B cell (primary cell): ENCODE measurements around the gene TTLL6. TPM values are rescaled to one million over a fixed set of nuclear protein-coding genes. Genes with fewer than 3 reads are reported as not detected.

ENCODE experiments used
- ATAC-seq: fragments of 200-7000 bp; cut with Tn5 transposase; one replicate; pipeline ENCODE4 v1.10.0; 2021; ENCODE audit warnings: low read depth, mild to moderate bottlenecking, moderate number of reproducible peaks, moderate library complexity
- CTCF ChIA-PET: fragments of 350-600 bp; sonication (Branson Sonifier 250); formaldehyde crosslinking; loops from one replicate; lab custom pipeline; 2021; ENCODE audit warnings: antibody characterized with exemption, inconsistent platforms; lab: Charles Lee
- POLR2A ChIA-PET: fragments of 350-600 bp; sonication (Branson Sonifier 250); formaldehyde crosslinking; loops from one replicate; lab custom pipeline; 2021; ENCODE audit warnings: antibody characterized with exemption; lab: Charles Lee
- DNase-seq: peaks from one replicate; pipeline ENCODE4 v3.0.0; 2013
- H2AFZ ChIP-seq: 2 replicates; pipeline ENCODE4 v1.6.1; 2012; ENCODE audit warnings: mild to moderate bottlenecking, low read depth, low read length; ENCODE audit not compliant: insufficient read depth, poor library complexity, severe bottlenecking
- H3K27ac ChIP-seq, 2 donors: 1 replicate in 1 of 2; 2 replicates in 1 of 2; pipeline ENCODE4 v1.5.1; 2012 to 2013; ENCODE audit warnings: low read length in 2 of 2, mild to moderate bottlenecking in 2 of 2, moderate library complexity in 1 of 2
- H3K27me3 ChIP-seq, 4 experiments: fragments of 200-600 bp in 1 of 4; sonication (generic) in 1 of 4; replicated peaks in 1 of 4; 1 replicate in 2 of 4; 2 replicates in 2 of 4; pipeline versions ENCODE4 v1.6.1 to v1.7.0; 2013 to 2016; ENCODE audit warnings: low read length in 3 of 4, mild to moderate bottlenecking in 2 of 4, mixed read lengths in 1 of 4, moderate library complexity in 1 of 4; ENCODE audit not compliant: insufficient read depth in 4 of 4, control insufficient read depth in 3 of 4; ENCODE audit errors: control extremely low read depth in 1 of 4
- H3K36me3 ChIP-seq, 2 experiments: replicated peaks in 1 of 2; 1 replicate in 1 of 2; 2 replicates in 1 of 2; pipeline versions ENCODE4 v1.6.1 to v1.7.1; 2013; ENCODE audit warnings: low read length in 1 of 2; ENCODE audit not compliant: insufficient read depth in 2 of 2, control insufficient read depth in 1 of 2; ENCODE audit errors: control extremely low read depth in 1 of 2, extremely low read depth in 1 of 2
- H3K4me1 ChIP-seq, 2 donors: fragments of 200-600 bp in 1 of 2; sonication (generic) in 1 of 2; 1 replicate in 1 of 2; 2 replicates in 1 of 2; pipeline versions ENCODE4 v1.5.1 to v1.6.1; 2013 to 2017; ENCODE audit warnings: low read length in 2 of 2; ENCODE audit not compliant: control insufficient read depth in 2 of 2, insufficient read depth in 2 of 2
- H3K4me2 ChIP-seq: replicated peaks from 2 replicates; pipeline ENCODE3; 2012; ENCODE audit warnings: mild to moderate bottlenecking, low read depth, low read length; ENCODE audit not compliant: poor library complexity, severe bottlenecking
- H3K4me3 ChIP-seq, 5 experiments: fragments of 200-600 bp in 1 of 5; sonication (generic) in 1 of 5; 1 replicate in 3 of 5; 2 replicates in 2 of 5; pipeline versions ENCODE4 v1.5.1 to v1.7.0; 2011 to 2016; ENCODE audit warnings: low read length in 4 of 5, mild to moderate bottlenecking in 4 of 5, low read depth in 2 of 5, control low read depth in 1 of 5, moderate library complexity in 1 of 5; ENCODE audit not compliant: insufficient read depth in 1 of 5; ENCODE audit errors: control extremely low read depth in 1 of 5, extremely low read depth in 1 of 5
- H3K79me2 ChIP-seq: fragments of 200-600 bp; sonication (generic); one replicate; pipeline ENCODE4 v1.6.0; 2016; ENCODE audit warnings: low read length; ENCODE audit not compliant: control insufficient read depth, insufficient read depth
- H3K9ac ChIP-seq: fragments of 200-600 bp; sonication (generic); 2 replicates; pipeline ENCODE4 v1.6.1; 2017; ENCODE audit warnings: mild to moderate bottlenecking, low read length, moderate library complexity
- H3K9me3 ChIP-seq, 3 donors: one replicate each; pipeline versions ENCODE4 v1.6.1 to v1.7.1; 2013; ENCODE audit warnings: low read length in 2 of 3; ENCODE audit not compliant: control insufficient read depth in 2 of 3, insufficient read depth in 1 of 3; ENCODE audit errors: control extremely low read depth in 1 of 3
- H4K20me1 ChIP-seq: 2 replicates; pipeline ENCODE4 v1.6.0; 2012; ENCODE audit warnings: mild to moderate bottlenecking, low read length; ENCODE audit not compliant: insufficient read depth, control insufficient read depth, poor library complexity, severe bottlenecking
- H3K27ac Mint-ChIP-seq: one replicate; pipeline ENCODE4 v1.8.0; 2021; ENCODE audit warnings: mixed read lengths
- H3K27me3 Mint-ChIP-seq: one replicate; pipeline ENCODE4 v1.8.0; 2021; ENCODE audit warnings: mixed read lengths
- H3K4me1 Mint-ChIP-seq: one replicate; pipeline ENCODE4 v1.8.0; 2021; ENCODE audit warnings: mixed read lengths
- H3K4me3 Mint-ChIP-seq: one replicate; pipeline ENCODE4 v1.8.0; 2021; ENCODE audit warnings: mixed read lengths
- H3K9me3 Mint-ChIP-seq: one replicate; pipeline ENCODE4 v1.8.0; 2022; ENCODE audit warnings: mixed read lengths; ENCODE audit not compliant: insufficient read depth
- CTCF ChIP-seq: fragments of 200-600 bp; IDR thresholded peaks from one replicate; pipeline ENCODE4 v1.8.0; 2022; ENCODE audit warnings: antibody characterized with exemption, mild to moderate bottlenecking
- EZH2 ChIP-seq: IDR thresholded peaks from 2 replicates; pipeline ENCODE4 v1.6.1; 2012; ENCODE audit warnings: borderline replicate concordance, low read depth, mild to moderate bottlenecking, moderate library complexity, low read length; ENCODE audit not compliant: insufficient read depth, poor library complexity, severe bottlenecking
- WGBS: methylation state at CpG from one replicate; pipeline ENCODE4 v1.1.5; 2013; ENCODE audit warnings: missing lambda C conversion rate; ENCODE audit not compliant: insufficient coverage; 5-methylcytosine and 5-hydroxymethylcytosine counted together
- intact Hi-C: fragments of 100-400 bp; cut with micrococcal nuclease; formaldehyde crosslinking; loops from one replicate; pipeline ENCODE4 v1.10.0; 2022
- polyA plus RNA-seq: library from polyadenylated mRNA; depleted of rRNA; stranded (reverse); fragments of >200 nt; gene quantifications from 2 replicates; pipeline ENCODE4 v1.2.3, GENCODE V29; 2012
- total RNA-seq, 2 donors: library from RNA; stranded (reverse); fragments of 120-200 nt in 1 of 2; gene quantifications; 1 replicate in 1 of 2; 2 replicates in 1 of 2; pipeline versions ENCODE4 v1.2.3 to v1.2.4, GENCODE V29; 2013 to 2022

TTLL6 gene
- total and polyA plus RNA-seq, 2 donors (not counting 1 experiment from before 2014, with no cell fraction given): not detected

GRCh38 chr17:48819466-48819865 is 2.4 kb upstream of the TTLL6 start:
- CTCF ChIA-PET: interaction anchor here (5.5 to 18.4 kb wide), 2 partner anchors 60 kb away, joined by 30 to 730 read pairs; no protein-coding TSS in a partner anchor
- Histone ChIP-seq H4K20me1 (no peaks in the 10 kb centered on the region), H3K4me3 (no peak overlapping the region), H3K27me3 (peaks cover 0 to 44% (median 13%) of the 10 kb centered on the region in 4 experiments), H3K36me3 (no peaks in the 10 kb centered on the region), H3K4me2 (no peak overlapping the region), H3K27ac (no peak overlapping the region), H2AFZ (no peak overlapping the region), H3K9ac (no peak overlapping the region), H3K4me1 (peaks cover 14 to 17% of the 10 kb centered on the region in 2 donors), H3K79me2 (no peaks in the 10 kb centered on the region), H3K9me3 (peaks cover 0 to 3% (median 0%) of the 10 kb centered on the region in 3 donors)
- ATAC-seq (no peak), DNase-seq (no peak)
- POLR2A ChIA-PET: no interaction called here
- no peak for TF ChIP-seq EZH2
- no peak for TF ChIP-seq CTCF
- Mint-ChIP-seq H3K4me1 (peaks cover 17% of the 10 kb centered on the region), H3K4me3 (no peak overlapping the region), H3K27me3 (peaks cover 38% of the 10 kb centered on the region), H3K9me3 (no peaks in the 10 kb centered on the region), H3K27ac (no peak overlapping the region)
- WGBS: 94% methylated on average over 9 of the region's 11 CpGs
- intact Hi-C loops: no loop called here

- Histone ChIP-seq H3K9me3 (peaks cover 0 to 3% (median 0%) of the 10 kb centered on the region in 3 donors), H3K9ac (no peak overlapping the region), H3K36me3 (no peaks in the 10 kb centered on the region), H3K4me2 (no peak overlapping the region), H3K79me2 (no peaks in the 10 kb centered on the region), H3K4me1 (peaks cover 14 to 17% of the 10 kb centered on the region in 2 donors), H2AFZ (no peak overlapping the region), H4K20me1 (no peaks in the 10 kb centered on the region), H3K27ac (no peak overlapping the region), H3K27me3 (peaks cover 0 to 51% (median 17%) of the 10 kb centered on the region in 4 experiments), H3K4me3 (no peak overlapping the region)
- no peak for ATAC-seq
- Mint-ChIP-seq H3K27me3 (peaks cover 40% of the 10 kb centered on the region), H3K4me1 (peaks cover 17% of the 10 kb centered on the region), H3K9me3 (no peaks in the 10 kb centered on the region), H3K27ac (no peak overlapping the region), H3K4me3 (peak overlapping the region; percentile 42)
- 82% methylated on average over 7 of the region's 9 CpGs for WGBS
- ChIA-PET CTCF (interaction anchor here (0.6 to 18.4 kb wide), 2 partner anchors 61 to 1557 kb away, joined by 3 to 730 read pairs; no protein-coding TSS in a partner anchor), POLR2A (no interaction called here)
- no peak for DNase-seq
- TF ChIP-seq CTCF (no peak), EZH2 (no peak)
- intact Hi-C loops: no loop called here
Observed at GRCh38 chr17:48818361-48818841, 1.4 kb upstream of the TTLL6 start.
